ENCODE results near the gene SPPL2C.
"Not testable (repeated sequence)": the region's sequence is repeated elsewhere in the genome, so short reads cannot be mapped to it uniquely, and the experiment has no call there.

SPPL2C gene

DNA sequence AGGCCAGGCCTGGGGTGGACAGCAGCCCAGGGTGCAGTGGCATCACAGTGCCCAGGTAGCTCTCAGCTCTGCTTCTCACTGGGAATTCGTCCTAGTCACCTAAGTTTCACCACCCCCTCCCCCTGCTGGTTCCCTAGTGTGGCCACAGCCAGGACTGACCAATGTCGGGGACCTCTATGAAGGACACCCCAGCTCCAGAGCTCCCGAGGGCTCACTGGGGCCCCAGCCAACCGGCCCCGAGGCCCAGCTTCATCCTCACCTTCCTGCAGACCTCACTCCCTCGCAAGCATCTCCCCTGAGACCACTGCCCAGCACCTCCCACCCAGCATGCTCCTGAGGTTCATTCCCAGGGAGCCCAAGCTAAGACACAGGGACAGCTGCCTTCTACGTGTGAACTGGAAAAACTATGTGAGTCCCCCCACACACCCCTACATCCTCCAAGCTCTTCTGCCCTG is 4.9 kb downstream of the SPPL2C start:
- no peak for DNase-seq (ENCODE audit: low read depth in 2 of 3, low spot score in 2 of 3)

GRCh38 chr17:45850011-45850410 is 5.3 kb downstream of the SPPL2C start:
- DNase-seq (ENCODE audit: low read depth in 2 of 3, low spot score in 2 of 3) = no peak

GRCh38 chr17:45850468-45850867 is 5.8 kb downstream of the SPPL2C start:
- DNase-seq (ENCODE audit: low read depth in 2 of 3, low spot score in 2 of 3) = no peak

GRCh38 chr17:45851022-45851421 is 6.3 kb downstream of the SPPL2C start:
- DNase-seq (ENCODE audit: low read depth in 2 of 3, low spot score in 2 of 3) = no peak

DNA sequence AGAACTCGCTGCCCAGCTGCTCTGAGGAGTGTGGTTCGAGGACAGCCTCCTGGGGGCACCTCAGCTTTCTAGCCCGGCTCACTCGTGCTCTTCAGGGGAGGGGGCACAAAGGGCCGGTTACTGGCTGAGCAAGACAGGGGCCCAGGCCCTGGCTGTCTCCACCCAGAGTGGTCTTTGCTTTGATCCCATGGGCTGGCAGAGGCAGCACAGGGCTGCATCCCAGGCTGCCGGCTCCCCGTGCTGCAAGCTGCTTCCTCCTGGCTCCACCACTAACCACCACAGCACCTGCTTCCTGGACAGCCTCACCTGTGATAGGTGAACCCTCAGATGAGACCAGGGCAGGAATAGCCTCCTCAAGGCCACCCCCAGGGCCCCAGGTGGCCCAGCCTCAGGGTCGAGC is 6.8 kb downstream of the SPPL2C start:
- DNase-seq (ENCODE audit: low read depth in 2 of 3, low spot score in 2 of 3) = no peak

DNA sequence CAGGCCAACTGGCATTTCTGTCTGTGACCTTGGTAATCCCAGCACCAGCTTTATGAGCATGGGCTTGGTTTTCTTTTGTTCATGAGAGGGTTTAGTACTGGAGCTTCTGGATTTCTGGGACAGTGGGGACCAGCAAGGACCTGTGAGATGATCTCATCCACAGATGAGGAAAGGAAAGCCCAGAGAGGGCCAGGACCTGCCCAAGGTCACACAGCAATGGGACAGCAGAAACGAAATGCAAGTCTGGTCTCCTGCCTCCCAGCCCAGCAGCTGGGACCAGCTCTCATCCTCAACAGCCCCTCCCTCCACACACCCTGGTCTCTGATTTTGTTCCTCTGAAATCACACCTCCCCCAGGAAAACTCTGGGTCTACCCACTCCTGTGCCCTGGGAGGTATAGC is 7.2 kb downstream of the SPPL2C start:
- no peak for DNase-seq (ENCODE audit: low read depth in 2 of 3, low spot score in 2 of 3)

DNA sequence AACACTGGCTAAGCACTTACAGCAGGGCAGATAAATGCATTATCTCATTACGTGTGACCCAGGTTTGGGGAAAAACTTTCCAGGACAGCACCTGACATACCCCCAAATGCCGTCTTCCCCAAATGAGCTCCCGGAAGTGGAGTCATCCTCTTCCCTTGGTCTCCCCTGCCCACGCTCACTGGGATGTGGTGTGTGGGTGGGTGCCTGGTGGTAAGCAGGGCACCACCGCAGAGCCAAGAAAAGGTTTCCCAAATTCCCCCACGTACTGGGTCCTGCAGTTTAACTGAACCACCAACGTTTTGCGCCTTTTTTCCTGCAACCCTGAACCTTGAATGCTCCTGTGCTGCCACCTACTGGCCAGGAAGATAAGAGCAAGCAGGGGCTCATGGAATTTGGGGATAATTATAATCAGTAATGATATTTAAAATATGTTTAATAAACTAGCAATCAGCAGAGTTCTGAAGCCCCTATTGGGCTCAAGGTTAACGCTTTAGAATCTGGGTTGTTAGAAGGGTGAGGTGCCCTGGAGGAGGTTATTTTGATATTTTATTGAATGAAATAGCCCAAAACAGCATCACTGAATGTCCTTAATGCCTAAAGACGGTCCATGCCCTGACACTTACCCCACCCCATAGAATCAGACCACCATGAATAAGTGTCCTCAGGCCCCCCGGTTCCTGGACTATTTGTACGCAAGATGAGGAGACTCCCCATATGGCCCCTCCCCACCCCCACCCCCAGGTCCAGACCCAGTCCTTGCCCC is 8.0 kb downstream of the SPPL2C start:
- peak; percentile 16 to 58 (median 31) for DNase-seq (ENCODE audit: low read depth in 2 of 3, low spot score in 2 of 3)

DNA sequence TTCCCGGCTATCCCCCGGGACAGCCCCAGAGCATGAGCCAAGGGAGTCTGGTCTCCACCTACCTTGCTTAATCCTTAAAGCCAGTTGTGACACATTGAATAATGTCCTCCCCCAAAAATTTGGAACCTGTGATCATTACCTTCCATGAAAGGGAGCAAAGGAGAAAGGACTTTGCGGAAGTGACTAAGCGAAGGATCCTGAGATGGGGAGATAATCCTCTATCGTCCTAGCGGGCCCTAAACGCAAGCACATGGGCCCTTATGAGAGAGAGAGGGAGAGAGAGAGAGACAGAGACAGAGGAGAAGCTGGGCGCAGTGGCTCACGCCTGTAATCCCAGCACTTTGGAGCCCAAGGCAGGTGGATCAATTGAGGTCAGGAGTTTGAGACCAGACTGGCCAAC is 9.5 kb downstream of the SPPL2C start:
- DNase-seq (ENCODE audit: low read depth in 2 of 3, low spot score in 2 of 3) = no peak

DNA sequence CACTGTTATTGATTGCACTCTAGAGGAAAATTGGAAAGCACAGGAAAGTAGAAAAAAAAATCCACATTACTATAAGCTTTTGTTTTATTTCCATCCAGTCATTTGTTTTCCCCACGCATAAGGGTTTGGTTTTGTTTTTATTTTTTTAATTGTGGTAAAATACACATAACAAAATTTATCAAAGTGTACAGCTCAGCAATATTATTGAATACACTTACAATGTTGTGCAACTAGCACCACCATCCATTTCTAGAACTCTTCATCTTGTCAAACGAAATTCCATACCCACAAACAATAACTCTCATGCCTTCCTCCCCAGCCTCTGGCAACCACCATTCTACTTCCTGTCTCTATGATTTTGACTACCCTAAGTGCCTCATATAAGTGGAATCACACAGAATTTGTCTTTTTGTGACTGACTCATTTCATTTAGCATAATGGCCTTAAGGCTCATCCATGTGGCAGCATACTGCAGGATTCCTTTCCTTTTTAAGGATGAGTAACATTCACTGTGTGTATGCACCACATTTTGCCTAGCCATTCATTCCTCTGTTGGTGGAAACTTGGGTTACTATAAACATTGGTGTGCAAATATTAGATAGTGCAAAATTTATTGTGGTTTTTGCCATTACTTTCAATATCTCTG is 11.1 kb downstream of the SPPL2C start:
- DNase-seq (ENCODE audit: low read depth in 2 of 3, low spot score in 2 of 3) = no peak

GRCh38 chr17:45857977-45858708 is 13.5 kb downstream of the SPPL2C start:
- DNase-seq (ENCODE audit: low read depth in 2 of 3, low spot score in 2 of 3) = no peak

- no peak for DNase-seq (ENCODE audit: low read depth in 2 of 3, low spot score in 2 of 3)
Observed at GRCh38 chr17:45861165-45861564, 16.5 kb downstream of the SPPL2C start.

GRCh38 chr17:45862127-45862526 is 17.4 kb downstream of the SPPL2C start:
- not testable (repeated sequence) for DNase-seq (ENCODE audit: low read depth in 2 of 3, low spot score in 2 of 3)

DNA sequence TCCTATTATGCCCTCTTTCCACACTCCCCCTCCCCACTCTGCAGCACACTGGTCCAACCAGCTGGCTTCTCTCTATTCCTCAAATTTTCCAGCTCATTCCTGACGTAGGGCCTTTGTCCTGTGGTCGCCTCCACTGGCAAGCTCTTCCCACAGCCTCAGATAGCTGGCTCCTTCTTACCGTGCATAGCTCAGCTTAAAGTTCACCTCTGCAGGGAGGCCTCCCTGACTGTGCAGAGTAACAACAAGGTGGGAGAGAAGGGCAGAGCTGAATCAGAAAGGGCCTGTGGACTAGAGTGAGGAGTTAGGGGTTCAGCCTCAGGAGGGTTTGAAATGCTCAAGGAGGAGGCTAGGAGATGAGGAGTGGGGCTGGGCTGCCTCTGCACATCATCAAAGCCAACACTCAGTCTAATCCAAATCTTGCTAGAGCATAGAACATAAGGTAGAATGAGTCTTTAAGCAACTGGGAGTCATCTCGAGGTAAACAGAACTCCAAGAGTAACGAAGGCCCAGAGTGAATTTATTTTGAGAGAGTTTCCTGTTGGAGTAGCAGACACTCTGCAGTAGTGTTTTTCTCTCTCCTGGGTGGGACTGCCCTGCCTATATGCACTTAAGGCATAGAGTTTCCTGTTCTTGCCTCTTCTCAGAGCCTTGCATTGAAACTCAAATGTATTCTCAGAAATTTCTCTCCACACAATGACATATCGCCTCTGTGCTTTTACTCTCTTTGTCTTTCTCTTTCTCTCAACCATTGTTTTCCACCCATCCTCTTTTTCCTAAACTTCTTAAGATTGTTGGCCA is 19.4 kb downstream of the SPPL2C start:
- DNase-seq (ENCODE audit: low read depth in 2 of 3, low spot score in 2 of 3) = no peak

GRCh38 chr17:45867171-45867570 is 22.5 kb downstream of the SPPL2C start:
- no peak for DNase-seq (ENCODE audit: low read depth in 2 of 3, low spot score in 2 of 3)

- no peak for DNase-seq (ENCODE audit: low read depth in 2 of 3, low spot score in 2 of 3)
Observed at GRCh38 chr17:45867702-45868101, 23.0 kb downstream of the SPPL2C start.

GRCh38 chr17:45868276-45868675 is 23.6 kb downstream of the SPPL2C start:
- no peak for DNase-seq (ENCODE audit: low read depth in 2 of 3, low spot score in 2 of 3)

DNA sequence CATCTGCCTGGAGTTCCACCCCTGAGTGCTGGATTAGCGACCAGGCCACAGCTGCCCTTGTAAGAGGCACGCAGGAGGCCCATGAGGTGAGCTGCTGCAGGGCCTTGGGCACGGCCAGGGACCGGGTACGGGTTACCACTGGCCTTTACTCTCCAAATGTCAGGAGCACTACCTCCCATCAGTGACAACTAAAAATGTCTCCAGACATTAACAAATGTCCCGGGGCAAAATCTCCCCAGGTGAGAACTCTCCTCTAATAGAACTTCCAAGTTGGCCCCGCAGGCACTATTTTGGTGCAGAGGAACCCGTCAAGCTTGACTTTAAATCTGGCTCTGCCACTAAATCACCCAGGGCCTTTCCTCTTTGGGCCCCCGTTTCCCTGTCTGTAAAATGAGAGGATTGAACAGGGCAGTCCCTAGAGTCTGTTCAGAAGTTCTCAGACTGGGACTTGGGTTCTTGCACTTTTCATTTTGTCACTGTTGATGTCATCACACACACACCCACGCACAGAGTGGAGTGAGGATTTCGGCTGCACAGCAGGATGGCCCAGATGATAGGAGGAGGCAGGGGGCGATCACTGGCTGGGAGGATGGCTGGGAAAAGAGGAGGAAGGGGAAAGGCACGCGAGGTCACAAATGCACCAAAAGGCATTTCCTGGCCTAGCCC is 25.1 kb downstream of the SPPL2C start:
- no peak for DNase-seq (ENCODE audit: low read depth in 2 of 3, low spot score in 2 of 3)

- DNase-seq (ENCODE audit: low read depth in 2 of 3, low spot score in 2 of 3) = no peak
Observed at GRCh38 chr17:45870342-45870974, 25.8 kb downstream of the SPPL2C start.

GRCh38 chr17:45871718-45872117 is 27.0 kb downstream of the SPPL2C start:
- DNase-seq (ENCODE audit: low read depth in 2 of 3, low spot score in 2 of 3) = no peak

GRCh38 chr17:45873728-45874127 is 29.0 kb downstream of the SPPL2C start:
- DNase-seq (ENCODE audit: low read depth in 2 of 3, low spot score in 2 of 3) = no peak
